Measurements from ENCODE around the gene PRKCB.

GRCh38 chr16:24189941-24190340 is 354.2 kb downstream of the PRKCB start:
- TF ChIP-seq POLR2AphosphoS5 (IDR thresholded peaks at IDR 0.05) (no peak), CTCF (IDR thresholded peaks at IDR 0.05) (no peak)
